A673 (cell line): ENCODE measurements around the gene IGFBP2.

Experiments used
- CTCF ChIP-seq: fragments of 300-800, 200-600 bp; sonication (generic); conservative IDR thresholded peaks from 2 replicates; pipeline ENCODE4 v1.5.1; 2017; ENCODE audit warnings: low read depth, mild to moderate bottlenecking, antibody characterized with exemption, low read length, moderate library complexity, mixed read lengths
- EZH2 ChIP-seq: fragments of 200-600 bp; sonication (generic); IDR thresholded peaks from 2 replicates; pipeline ENCODE4 v1.6.1; 2017; ENCODE audit warnings: borderline replicate concordance, low read depth, mild to moderate bottlenecking, mixed read lengths, antibody characterized with exemption, low read length; ENCODE audit not compliant: poor library complexity, severe bottlenecking

- TF ChIP-seq EZH2: no peak
- no peak for TF ChIP-seq CTCF
Measured at GRCh38 chr2:216678813-216679657, 45.8 kb downstream of the IGFBP2 start.
